ENCODE data around the gene UGGT2.

GRCh38 chr13:95787356-95788099, 265.7 kb downstream of the UGGT2 start:
- TF ChIP-seq CTCF (conservative IDR thresholded peaks at IDR 0.05; ENCODE audit: low read length) (no peak), EZH2phosphoT487 (IDR thresholded peaks at IDR 0.05; ENCODE audit: borderline replicate concordance, low read depth, low read length) (no peak)

Data from OCI-LY7 (cell line).